Measurements from ENCODE around the gene EXO5.

Gene EXO5, protein sequence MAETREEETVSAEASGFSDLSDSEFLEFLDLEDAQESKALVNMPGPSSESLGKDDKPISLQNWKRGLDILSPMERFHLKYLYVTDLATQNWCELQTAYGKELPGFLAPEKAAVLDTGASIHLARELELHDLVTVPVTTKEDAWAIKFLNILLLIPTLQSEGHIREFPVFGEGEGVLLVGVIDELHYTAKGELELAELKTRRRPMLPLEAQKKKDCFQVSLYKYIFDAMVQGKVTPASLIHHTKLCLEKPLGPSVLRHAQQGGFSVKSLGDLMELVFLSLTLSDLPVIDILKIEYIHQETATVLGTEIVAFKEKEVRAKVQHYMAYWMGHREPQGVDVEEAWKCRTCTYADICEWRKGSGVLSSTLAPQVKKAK

DNA sequence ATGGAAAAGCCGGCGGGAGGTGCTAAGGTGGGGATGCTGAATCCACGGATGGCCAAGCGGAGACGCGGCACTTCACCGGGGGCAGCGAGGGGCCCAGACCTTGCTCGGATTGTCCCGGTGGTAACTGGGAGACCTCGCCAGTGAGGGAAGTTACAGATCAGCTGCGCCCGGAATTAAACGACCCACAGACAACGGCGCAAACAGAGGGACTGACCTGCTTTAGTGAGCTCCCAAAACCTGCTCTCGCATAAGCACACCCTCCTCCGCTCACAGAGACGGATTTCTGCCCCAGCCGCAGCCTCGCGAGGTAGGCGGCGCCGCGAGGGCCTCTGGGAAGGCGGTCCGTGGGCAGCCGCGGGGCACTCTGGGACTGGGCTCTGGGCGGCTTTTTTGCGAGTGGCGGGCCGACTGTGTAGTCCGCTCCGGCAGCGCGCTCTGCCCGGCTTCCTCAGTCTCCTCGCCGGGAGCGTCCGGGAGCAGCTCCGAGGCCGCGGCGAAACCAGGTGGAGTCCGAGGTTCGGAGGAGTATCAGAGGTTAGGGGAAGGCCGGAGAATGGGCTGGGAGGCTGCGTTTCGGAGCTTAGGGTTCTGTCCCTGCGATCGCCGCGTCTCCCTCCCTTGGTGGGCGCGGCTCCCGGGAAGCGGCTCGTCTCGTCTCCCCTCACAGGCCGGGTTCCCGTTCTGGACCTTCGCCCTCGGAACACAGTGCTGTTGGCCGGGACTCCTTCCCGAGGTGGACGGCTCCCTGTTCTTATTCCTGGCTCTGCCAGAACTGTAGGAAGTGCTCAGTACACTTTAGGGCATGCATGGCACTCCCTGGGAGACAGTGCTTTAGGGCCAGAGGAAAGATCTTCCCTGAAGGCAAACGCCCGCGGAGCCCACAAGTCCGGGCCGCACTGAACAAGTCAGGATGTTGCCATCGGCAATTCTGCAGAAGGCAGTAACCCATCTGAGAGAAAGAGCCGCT, at the start of gene EXO5:
TSS of gene EXO5 (plus strand) at position 393 of the 967 bp plus-strand sequence. CDS start 5,778 bp downstream, outside the sequence.
- Histone ChIP-seq H3K9me3 (ENCODE audit: severe bottlenecking) (peaks cover 10% of the 10 kb centered on the region), H3K27ac (peak within 1 kb of the TSS; percentile 85), H3K36me3 (peaks cover 16% of the 10 kb centered on the region), H3K4me3 (ENCODE audit: low read depth, low read length) (peak within 1 kb of the TSS; percentile 82), H3K27me3 (ENCODE audit: insufficient read depth, low read depth, severe bottlenecking) (no peaks in the 10 kb centered on the region)
- DNase-seq: peak; percentile 87
- TF ChIP-seq, protein P1, sequence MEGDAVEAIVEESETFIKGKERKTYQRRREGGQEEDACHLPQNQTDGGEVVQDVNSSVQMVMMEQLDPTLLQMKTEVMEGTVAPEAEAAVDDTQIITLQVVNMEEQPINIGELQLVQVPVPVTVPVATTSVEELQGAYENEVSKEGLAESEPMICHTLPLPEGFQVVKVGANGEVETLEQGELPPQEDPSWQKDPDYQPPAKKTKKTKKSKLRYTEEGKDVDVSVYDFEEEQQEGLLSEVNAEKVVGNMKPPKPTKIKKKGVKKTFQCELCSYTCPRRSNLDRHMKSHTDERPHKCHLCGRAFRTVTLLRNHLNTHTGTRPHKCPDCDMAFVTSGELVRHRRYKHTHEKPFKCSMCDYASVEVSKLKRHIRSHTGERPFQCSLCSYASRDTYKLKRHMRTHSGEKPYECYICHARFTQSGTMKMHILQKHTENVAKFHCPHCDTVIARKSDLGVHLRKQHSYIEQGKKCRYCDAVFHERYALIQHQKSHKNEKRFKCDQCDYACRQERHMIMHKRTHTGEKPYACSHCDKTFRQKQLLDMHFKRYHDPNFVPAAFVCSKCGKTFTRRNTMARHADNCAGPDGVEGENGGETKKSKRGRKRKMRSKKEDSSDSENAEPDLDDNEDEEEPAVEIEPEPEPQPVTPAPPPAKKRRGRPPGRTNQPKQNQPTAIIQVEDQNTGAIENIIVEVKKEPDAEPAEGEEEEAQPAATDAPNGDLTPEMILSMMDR (IDR thresholded peaks at IDR 0.05; ENCODE audit: low read depth, low read length): no peak

DNA sequence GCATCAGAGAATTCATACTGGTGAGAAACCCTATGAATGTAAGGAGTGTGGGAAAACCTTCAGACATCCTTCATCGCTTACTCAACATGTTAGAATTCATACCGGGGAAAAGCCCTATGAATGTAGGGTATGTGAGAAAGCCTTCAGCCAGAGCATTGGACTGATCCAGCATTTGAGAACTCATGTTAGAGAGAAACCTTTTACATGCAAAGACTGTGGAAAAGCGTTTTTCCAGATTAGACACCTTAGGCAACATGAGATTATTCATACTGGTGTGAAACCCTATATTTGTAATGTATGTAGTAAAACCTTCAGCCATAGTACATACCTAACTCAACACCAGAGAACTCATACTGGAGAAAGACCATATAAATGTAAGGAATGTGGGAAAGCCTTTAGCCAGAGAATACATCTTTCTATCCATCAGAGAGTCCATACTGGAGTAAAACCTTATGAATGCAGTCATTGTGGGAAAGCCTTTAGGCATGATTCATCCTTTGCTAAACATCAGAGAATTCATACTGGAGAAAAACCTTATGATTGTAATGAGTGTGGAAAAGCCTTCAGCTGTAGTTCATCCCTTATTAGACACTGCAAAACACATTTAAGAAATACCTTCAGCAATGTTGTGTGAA, 45.5 kb upstream of the EXO5 start:
- no peak overlapping the region for H3K27ac ChIP-seq
- H3K9me3 ChIP-seq (ENCODE audit: severe bottlenecking): peaks cover 61% of the 10 kb centered on the region
- DNase-seq: no peak
- H3K36me3 ChIP-seq: peaks cover 58% of the 10 kb centered on the region
- TF ChIP-seq, protein P1 (IDR thresholded peaks at IDR 0.05; ENCODE audit: low read depth, low read length): no peak
- no peak overlapping the region for H3K4me3 ChIP-seq (ENCODE audit: low read depth, low read length)
- no peaks in the 10 kb centered on the region for H3K27me3 ChIP-seq (ENCODE audit: insufficient read depth, low read depth, severe bottlenecking)

DNA sequence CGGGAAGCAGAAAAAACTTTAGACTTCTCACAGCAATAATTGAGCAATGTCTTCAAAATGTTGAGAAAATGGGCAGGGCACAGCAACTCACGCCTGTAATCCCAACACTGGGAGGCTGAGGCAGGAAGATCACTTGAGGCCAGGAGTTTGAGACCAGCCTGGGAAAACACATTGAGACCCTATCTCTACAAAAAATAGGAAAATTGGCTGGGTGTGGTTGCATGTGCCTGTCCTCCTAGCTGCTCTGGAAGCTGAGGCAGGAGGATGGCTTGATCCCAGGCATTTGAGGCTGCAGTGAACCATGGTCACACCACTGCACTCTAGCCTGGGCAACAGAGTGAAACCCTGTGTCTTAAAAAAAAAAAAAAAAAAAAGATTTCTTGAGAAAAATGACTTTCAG, 39.2 kb upstream of the EXO5 start:
- Histone ChIP-seq H3K36me3 (peaks cover 8% of the 10 kb centered on the region), H3K9me3 (ENCODE audit: severe bottlenecking) (peaks cover 32% of the 10 kb centered on the region), H3K27ac (no peak overlapping the region), H3K27me3 (ENCODE audit: insufficient read depth, low read depth, severe bottlenecking) (no peaks in the 10 kb centered on the region), H3K4me3 (ENCODE audit: low read depth, low read length) (no peak overlapping the region)
- TF ChIP-seq, protein P1 (IDR thresholded peaks at IDR 0.05; ENCODE audit: low read depth, low read length): no peak
- DNase-seq: no peak

DNA sequence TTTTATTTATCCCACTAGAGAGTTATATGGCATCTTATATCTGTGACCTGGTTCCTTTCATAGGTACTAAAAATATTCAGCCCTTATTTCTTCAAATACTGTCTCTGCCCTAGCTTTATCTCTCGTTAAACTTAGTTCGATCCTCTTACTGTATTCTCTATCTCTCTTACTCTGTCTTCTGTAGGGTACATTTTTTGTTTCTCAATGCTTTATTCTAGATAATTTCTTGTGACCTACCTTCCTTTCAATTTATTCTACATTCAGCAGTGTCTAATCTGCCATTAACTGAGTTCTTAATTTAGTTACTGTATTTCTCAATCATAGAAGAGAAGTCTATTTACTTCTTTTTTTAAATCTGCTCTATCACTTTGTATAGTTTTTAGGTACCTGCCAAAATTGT, 33.3 kb upstream of the EXO5 start:
- DNase-seq: no peak
- Histone ChIP-seq H3K4me3 (ENCODE audit: low read depth, low read length) (no peak overlapping the region), H3K27ac (no peak overlapping the region), H3K36me3 (peaks cover 5% of the 10 kb centered on the region; the same call in 1 of the 2 replicates), H3K9me3 (ENCODE audit: severe bottlenecking) (peaks cover 26% of the 10 kb centered on the region), H3K27me3 (ENCODE audit: insufficient read depth, low read depth, severe bottlenecking) (no peaks in the 10 kb centered on the region)
- TF ChIP-seq, protein P1 (IDR thresholded peaks at IDR 0.05; ENCODE audit: low read depth, low read length): no peak

DNA sequence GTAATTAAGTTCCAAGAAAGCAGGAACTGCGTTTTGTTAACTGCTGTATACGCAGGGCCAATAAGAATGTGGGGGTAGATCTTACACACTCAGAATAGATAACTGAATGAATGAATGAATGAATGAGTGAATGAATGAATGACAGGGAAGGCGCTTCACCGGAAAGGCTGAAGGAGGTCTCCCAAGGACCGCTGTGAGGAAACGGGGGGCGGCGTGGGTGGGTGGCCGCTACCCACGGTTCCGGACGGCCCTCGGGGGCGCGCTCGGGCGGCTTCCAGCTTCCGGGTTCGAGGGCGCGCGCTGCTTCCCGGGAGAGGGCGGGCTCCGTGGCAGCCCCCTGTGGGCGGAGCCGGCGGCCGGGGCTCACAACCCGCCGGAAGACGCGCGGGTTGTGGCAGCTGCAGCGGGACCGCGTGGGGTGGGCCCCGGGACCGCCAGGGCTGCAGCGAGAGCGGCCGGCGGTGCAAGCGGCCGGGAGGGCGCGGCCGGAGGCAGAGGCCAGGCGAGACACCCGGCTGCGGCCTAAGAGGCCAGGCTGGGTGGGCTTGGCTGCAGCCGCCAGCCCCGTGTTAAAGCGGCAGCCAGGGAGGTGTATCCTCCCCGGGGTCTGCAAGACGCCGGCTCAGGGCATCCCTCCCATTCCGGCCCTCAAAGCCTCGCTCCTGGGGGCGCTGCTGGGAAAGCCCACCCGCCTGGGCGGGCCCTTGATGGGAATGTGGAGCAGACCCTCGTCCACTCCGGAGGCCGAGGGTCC, 31.5 kb upstream of the EXO5 start, which contains the start of gene ZFP69:
TSS of gene ZFP69 (plus strand) at position 367 of the 754 bp plus-strand sequence. CDS start 2,072 bp downstream, outside the sequence.
- peaks cover 10% of the 10 kb centered on the region for H3K36me3 ChIP-seq
- H3K27ac ChIP-seq: peak within 1 kb of the TSS; percentile 57
- peak; percentile 81 for DNase-seq
- TF ChIP-seq, protein P1 (IDR thresholded peaks at IDR 0.05; ENCODE audit: low read depth, low read length): no peak
- H3K27me3 ChIP-seq (ENCODE audit: insufficient read depth, low read depth, severe bottlenecking): no peaks in the 10 kb centered on the region
- peak within 1 kb of the TSS; percentile 94 for H3K4me3 ChIP-seq (ENCODE audit: low read depth, low read length)
- H3K9me3 ChIP-seq (ENCODE audit: severe bottlenecking): peaks cover 21% of the 10 kb centered on the region
